CD4-positive, alpha-beta T cell treated with Interleukin-4 for 4 hours (primary cell): ENCODE data around the gene COL6A1.

Source experiments
- DNase-seq: peaks from one replicate; pipeline ENCODE4 v3.0.0-alpha.2; 2020

Gene COL6A1, protein sequence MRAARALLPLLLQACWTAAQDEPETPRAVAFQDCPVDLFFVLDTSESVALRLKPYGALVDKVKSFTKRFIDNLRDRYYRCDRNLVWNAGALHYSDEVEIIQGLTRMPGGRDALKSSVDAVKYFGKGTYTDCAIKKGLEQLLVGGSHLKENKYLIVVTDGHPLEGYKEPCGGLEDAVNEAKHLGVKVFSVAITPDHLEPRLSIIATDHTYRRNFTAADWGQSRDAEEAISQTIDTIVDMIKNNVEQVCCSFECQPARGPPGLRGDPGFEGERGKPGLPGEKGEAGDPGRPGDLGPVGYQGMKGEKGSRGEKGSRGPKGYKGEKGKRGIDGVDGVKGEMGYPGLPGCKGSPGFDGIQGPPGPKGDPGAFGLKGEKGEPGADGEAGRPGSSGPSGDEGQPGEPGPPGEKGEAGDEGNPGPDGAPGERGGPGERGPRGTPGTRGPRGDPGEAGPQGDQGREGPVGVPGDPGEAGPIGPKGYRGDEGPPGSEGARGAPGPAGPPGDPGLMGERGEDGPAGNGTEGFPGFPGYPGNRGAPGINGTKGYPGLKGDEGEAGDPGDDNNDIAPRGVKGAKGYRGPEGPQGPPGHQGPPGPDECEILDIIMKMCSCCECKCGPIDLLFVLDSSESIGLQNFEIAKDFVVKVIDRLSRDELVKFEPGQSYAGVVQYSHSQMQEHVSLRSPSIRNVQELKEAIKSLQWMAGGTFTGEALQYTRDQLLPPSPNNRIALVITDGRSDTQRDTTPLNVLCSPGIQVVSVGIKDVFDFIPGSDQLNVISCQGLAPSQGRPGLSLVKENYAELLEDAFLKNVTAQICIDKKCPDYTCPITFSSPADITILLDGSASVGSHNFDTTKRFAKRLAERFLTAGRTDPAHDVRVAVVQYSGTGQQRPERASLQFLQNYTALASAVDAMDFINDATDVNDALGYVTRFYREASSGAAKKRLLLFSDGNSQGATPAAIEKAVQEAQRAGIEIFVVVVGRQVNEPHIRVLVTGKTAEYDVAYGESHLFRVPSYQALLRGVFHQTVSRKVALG

DNA sequence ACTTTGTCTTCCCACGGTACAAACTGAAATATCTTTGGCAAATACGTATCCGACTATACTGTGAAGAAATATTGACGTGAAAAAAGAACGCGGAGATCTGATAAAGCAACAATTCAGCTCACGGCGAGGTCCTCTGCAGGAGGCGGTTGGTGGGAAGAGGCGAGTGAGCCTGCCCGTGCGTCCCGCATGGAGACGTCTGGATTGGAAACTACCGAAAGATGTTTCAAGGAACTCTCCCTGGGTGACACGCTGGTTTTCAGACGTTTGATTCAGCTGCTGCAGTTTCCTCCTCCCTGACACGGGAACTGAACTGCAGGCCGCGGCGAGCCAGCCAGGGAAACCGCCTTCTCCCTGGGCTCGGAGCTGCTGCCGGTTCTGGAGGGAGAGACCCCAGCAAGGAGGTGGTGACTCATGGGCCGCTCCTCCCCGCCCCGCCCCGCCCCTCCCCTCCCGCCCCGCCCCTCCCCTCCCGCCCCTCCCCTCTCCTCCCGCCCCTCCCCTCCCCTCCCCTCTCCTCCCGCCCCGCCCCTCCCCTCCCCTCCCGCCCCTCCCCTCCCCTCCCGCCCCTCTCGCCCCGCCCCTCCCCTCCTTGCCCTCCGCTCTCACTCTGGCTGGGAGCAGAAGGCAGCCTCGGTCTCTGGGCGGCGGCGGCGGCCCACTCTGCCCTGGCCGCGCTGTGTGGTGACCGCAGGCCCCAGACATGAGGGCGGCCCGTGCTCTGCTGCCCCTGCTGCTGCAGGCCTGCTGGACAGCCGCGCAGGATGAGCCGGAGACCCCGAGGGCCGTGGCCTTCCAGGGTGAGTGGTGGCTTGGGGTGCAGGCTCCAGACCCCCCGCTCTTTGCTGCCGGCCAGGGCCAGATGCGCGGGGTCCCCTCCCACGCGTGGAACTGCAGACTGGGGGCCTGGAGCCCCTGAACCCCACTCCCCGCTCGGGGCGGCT is at the start of gene COL6A1:
TSS of gene COL6A1 (plus strand) at position 620 of the 941 bp plus-strand sequence. CDS start at position 701, 81 bp downstream.
- DNase-seq, result peak; percentile 50

- no peak for DNase-seq
Observed at GRCh38 chr21:45932922-45933502, 48.6 kb upstream of the COL6A1 start.

DNA sequence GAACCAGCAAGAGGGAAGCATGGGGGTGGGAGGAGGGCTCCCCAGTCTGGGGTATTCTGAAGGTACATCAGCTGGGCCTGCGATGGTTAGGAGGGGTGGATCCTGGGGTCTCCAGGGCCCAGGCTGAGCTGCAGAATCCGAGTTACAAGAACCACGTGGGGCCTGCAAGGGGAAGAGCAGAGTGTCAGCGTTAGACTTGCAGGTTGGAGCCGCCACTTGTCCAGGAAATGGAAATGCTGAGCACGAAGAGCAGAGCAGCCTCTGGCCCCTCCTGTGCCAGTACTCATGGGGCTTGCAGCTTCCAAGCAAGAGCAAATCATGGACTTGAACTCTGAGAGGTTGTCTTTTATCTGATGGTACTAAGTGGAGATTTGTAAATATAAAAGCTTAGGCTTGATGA is 47.5 kb upstream of the COL6A1 start:
- no peak for DNase-seq

- DNase-seq, result no peak
Observed at GRCh38 chr21:45934554-45934953, 47.0 kb upstream of the COL6A1 start.

- DNase-seq, result no peak
Observed at GRCh38 chr21:45935628-45936027, 45.9 kb upstream of the COL6A1 start.

DNA sequence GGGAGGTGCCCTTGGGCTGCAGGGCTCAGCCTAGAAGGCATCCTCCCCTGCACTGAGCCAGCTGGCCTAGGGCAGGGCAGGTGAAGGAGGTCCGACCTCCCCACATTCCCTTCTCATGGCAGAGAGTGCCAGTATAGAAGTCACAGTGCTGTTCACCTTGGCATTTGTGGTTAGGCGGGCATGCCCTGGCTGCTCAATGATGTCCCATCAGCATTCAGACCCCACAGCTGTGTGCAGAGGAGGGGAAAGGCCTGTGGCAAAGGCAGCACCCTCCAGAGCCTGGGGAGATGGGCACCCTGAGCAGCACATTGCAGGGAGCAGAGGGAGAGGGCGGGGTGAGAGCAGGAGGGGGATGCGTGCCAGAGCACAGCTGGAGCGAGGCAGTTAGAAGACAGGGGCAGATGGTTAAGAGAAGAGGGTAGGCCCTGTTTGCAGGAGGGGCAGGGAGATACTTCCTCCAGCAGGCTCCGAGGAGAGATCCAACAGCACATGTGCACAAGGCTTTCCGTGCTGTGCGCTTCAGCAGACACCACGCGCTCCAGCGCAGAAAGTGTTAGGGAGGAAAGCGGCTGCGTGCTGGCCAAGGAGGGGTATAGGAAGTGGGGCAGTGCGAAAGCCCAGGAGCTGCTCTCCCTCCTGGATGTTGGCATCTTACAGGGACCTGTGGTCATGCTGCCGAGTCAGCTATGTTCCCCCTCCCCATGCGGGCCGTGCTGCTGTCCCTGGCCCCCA is 43.7 kb upstream of the COL6A1 start:
- DNase-seq, result no peak

DNA sequence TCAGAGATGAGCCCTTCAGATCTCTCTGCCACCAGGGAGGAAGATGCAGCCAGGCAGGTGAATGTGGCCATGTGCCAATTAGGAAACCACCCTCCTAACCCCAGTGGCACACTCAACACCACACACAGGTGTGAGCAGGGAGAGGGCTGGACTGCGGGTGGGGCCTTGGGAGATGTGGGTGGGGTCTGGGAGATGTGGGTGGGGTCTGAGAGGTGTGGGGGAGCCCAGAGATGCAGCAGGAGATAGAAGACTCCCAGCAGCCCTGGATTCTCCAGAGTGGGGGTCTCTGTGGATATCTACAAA is 43.2 kb upstream of the COL6A1 start:
- DNase-seq, result no peak

- DNase-seq, result no peak
Observed at GRCh38 chr21:45938811-45939520, 42.6 kb upstream of the COL6A1 start.

- no peak for DNase-seq
Observed at GRCh38 chr21:45939521-45940045, 42.0 kb upstream of the COL6A1 start.

DNA sequence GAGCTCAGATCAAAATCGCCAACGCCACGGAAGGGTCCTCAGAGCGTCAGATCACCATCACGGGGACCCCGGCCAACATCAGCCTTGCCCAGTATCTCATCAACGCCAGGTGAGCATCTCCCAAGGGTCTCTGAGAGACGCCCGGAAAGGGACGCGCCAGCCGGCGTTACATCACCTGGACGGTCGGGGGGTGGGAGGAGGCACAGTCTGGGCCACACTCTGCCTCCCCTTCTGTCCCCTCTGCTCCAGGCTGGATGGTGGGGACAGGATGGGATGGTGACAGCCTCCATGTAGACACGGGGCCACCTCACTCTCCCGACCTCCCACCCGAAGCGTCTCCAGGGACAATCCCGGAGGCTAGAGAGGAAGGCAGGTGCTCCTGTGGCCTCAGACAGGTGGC is 41.5 kb upstream of the COL6A1 start:
- DNase-seq, result no peak

- DNase-seq, result no peak
Observed at GRCh38 chr21:45940621-45941337, 40.8 kb upstream of the COL6A1 start.

GRCh38 chr21:45941338-45941710 is 40.2 kb upstream of the COL6A1 start:
- DNase-seq, result no peak

DNA sequence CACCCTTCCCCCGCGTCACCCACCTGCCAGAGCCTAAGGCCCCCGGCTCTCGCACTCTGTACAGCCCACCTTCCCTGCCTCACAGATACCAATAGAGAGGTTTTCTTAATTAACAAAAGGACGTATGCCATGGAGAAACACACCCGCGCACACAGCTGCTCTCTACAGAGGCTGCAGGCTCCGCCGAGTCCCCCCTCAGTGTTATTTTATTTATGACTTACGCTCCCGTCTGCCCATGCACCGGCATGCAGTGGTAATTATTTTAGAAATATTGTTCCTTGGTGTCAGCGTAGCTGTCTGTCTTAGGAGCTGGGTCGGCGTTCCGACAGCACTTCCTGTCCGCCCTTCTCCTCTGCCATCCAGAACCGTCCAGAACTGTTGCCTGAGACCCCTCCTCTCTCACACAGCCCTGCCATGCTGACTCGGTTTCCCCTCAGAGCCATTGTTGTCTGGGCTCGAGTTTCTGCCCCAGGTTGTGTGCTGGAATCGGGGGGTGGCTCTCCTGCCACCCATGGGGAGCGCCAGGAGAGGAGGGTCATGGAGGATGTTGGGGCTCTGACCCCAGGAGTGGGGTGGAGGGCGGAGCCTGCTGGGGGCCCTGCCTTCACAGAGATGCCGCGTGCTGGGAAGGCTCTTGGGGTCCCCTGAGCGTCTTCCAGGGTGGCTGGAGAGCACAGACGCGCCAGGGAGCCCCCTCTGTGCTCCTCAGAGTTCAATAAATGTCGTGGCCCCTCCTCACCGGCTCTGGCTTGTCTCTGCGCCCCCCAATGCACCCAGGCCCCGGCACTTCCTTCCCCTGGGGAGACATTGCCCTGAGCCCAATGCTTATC is 39.6 kb upstream of the COL6A1 start:
- no peak for DNase-seq

GRCh38 chr21:45942755-45943629 is 38.6 kb upstream of the COL6A1 start:
- no peak for DNase-seq

DNA sequence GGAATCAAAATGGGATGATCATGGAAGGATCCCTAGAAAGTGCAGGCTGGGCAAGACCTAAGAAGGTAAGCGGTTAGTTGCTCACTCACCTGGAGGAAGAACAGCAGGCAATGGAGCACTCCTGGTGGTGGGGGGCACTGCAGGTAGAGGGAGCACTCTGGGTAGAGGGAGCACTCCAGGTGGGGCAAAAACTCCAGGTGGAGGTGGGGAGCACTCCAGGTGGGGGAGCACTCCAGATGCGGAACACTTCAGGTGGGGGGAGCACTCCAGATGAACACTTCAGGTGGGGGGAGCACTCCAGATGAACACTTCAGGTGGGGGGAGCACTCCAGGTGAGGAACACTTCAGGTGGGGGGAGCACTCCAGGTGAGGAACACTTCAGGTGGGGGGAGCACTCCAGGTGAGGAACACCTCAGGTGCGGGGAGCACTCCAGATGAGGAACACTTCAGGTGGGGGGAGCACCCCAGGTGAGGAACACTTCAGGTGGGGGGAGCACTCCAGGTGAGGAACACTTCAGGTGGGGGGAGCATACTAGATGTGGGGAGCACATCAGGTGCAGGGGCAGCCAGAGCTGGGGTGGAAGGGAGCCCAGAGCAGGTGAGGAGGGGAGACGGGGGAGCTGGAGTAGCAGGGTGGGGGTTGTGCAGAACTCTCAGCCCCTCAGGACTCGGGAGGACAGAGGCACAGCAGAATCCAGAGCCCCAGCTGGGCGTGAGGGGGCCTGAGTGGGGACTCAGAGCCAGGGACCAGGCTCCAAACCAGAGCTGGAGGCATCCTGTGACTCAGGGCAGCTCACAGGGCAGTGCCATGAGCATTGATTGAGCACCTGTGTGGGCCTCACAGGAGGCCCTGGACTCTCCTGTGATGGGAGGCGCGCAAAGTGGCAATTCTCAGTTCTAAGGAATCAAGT is 37.7 kb upstream of the COL6A1 start:
- no peak for DNase-seq

DNA sequence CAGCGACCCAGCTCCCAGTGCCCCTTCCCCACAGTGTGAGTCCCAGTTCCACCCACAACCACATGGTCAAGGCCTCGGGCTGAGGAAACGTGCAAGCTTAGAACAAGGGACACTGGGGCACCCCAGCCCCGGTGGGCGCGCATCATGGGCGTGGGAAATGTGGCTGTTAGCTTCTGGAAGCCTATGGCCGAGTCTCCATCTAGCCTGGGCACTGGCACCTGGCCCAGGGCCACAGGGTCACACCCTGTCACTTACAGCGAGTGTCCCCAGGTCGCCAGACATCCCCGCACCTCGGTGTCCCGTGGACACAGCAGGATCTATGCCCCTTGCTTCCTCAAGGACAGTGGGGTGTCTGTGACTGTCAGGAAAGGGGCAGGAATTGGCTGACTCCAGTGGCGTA is 37.0 kb upstream of the COL6A1 start:
- DNase-seq, result no peak
